ENCODE data around the gene TREML2.

Gene TREML2

GRCh38 chr6:41197234-41197633 is 3.7 kb downstream of the TREML2 start:
- H3K36me3 ChIP-seq (replicated peaks; ENCODE audit: insufficient read depth, low read length), result no peaks in the 10 kb centered on the region
- H2AFZ ChIP-seq (ENCODE audit: low read length), result no peak overlapping the region
- peaks cover 32% of the 10 kb centered on the region for H3K4me1 ChIP-seq (ENCODE audit: low read length)
- no peaks in the 10 kb centered on the region for H4K20me1 ChIP-seq (ENCODE audit: insufficient read depth, low read length)
- no peak for TF ChIP-seq EZH2 (optimal IDR thresholded peaks at IDR 0.05; ENCODE audit: low read depth, low read length)
- no peaks in the 10 kb centered on the region for H3K79me2 ChIP-seq (ENCODE audit: low read length)
- H3K9me3 ChIP-seq (replicated peaks; ENCODE audit: insufficient read depth, low read length), result no peaks in the 10 kb centered on the region
- no peaks in the 10 kb centered on the region for H3K9me2 ChIP-seq (replicated peaks; ENCODE audit: insufficient read depth, low read length)
- no peak overlapping the region for H3K4me3 ChIP-seq (ENCODE audit: low read length)
- H3F3A ChIP-seq (ENCODE audit: insufficient read depth, low read length), result peaks cover 25% of the 10 kb centered on the region
- no peak for DNase-seq
- no peaks in the 10 kb centered on the region for H3K27me3 ChIP-seq (replicated peaks; ENCODE audit: insufficient read depth, low read length)
- H3K27ac ChIP-seq (ENCODE audit: low read length), result no peak overlapping the region
- H3K4me2 ChIP-seq (ENCODE audit: low read depth, low read length), result no peak overlapping the region
- H3K9ac ChIP-seq (ENCODE audit: low read length), result no peak overlapping the region

DNA sequence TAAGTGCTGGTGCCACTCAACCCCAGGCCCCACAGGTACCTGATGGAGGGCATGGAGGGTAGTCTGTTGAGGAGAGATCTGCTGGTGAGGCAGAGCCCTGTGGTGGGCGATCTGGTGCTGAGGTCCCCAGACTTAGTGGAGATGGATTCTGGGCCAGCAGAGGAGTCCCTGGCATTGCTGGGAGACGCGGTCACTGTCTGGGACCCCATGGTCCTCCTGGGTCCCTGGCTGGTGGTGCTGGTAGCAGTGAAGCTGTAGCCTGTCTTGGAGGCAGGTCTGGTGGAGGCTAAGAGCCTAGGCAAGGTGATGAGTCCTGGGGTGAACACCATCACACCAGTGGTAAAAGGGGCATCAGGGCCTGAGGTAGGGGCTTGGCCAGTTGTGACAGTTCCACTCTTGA is 6.6 kb downstream of the TREML2 start:
- H2AFZ ChIP-seq (ENCODE audit: low read length), result no peak overlapping the region
- TF ChIP-seq EZH2 (optimal IDR thresholded peaks at IDR 0.05; ENCODE audit: low read depth, low read length), result no peak
- TF ChIP-seq, protein P1, sequence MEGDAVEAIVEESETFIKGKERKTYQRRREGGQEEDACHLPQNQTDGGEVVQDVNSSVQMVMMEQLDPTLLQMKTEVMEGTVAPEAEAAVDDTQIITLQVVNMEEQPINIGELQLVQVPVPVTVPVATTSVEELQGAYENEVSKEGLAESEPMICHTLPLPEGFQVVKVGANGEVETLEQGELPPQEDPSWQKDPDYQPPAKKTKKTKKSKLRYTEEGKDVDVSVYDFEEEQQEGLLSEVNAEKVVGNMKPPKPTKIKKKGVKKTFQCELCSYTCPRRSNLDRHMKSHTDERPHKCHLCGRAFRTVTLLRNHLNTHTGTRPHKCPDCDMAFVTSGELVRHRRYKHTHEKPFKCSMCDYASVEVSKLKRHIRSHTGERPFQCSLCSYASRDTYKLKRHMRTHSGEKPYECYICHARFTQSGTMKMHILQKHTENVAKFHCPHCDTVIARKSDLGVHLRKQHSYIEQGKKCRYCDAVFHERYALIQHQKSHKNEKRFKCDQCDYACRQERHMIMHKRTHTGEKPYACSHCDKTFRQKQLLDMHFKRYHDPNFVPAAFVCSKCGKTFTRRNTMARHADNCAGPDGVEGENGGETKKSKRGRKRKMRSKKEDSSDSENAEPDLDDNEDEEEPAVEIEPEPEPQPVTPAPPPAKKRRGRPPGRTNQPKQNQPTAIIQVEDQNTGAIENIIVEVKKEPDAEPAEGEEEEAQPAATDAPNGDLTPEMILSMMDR (IDR thresholded peaks at IDR 0.05; ENCODE audit: low read length), result no peak
- TF ChIP-seq EZH2phosphoT487 (IDR thresholded peaks at IDR 0.05; ENCODE audit: low read length), result no peak
- peaks cover 4% of the 10 kb centered on the region; the same call in 1 of the 2 replicates for H3K4me1 ChIP-seq (ENCODE audit: low read length)
- H3K9ac ChIP-seq (ENCODE audit: low read length), result no peak overlapping the region
- H3K9me3 ChIP-seq (replicated peaks; ENCODE audit: insufficient read depth, low read length), result no peaks in the 10 kb centered on the region
- no peaks in the 10 kb centered on the region for H3K79me2 ChIP-seq (ENCODE audit: low read length)
- no peak for DNase-seq
- H3K9me2 ChIP-seq (replicated peaks; ENCODE audit: insufficient read depth, low read length), result no peaks in the 10 kb centered on the region
- no peak overlapping the region for H3K4me3 ChIP-seq (ENCODE audit: low read length)
- H3K36me3 ChIP-seq (replicated peaks; ENCODE audit: insufficient read depth, low read length), result no peaks in the 10 kb centered on the region
- no peak overlapping the region for H3K27ac ChIP-seq (ENCODE audit: low read length)
- H3F3A ChIP-seq (ENCODE audit: insufficient read depth, low read length), result 0 out of 2 replicates have a peak, but pooled peaks cover 4% of the 10 kb centered on the region
- no peaks in the 10 kb centered on the region for H3K27me3 ChIP-seq (replicated peaks; ENCODE audit: insufficient read depth, low read length)
- H4K20me1 ChIP-seq (ENCODE audit: insufficient read depth, low read length), result no peaks in the 10 kb centered on the region
- H3K4me2 ChIP-seq (ENCODE audit: low read depth, low read length), result no peak overlapping the region

- Histone ChIP-seq H3K27me3 (replicated peaks; ENCODE audit: insufficient read depth, low read length) (no peaks in the 10 kb centered on the region), H3K9me2 (replicated peaks; ENCODE audit: insufficient read depth, low read length) (no peaks in the 10 kb centered on the region), H3K4me2 (ENCODE audit: low read depth, low read length) (no peak overlapping the region), H3F3A (ENCODE audit: insufficient read depth, low read length) (no peaks in the 10 kb centered on the region), H3K9me3 (replicated peaks; ENCODE audit: insufficient read depth, low read length) (no peaks in the 10 kb centered on the region), H3K4me1 (ENCODE audit: low read length) (no peaks in the 10 kb centered on the region), H3K79me2 (ENCODE audit: low read length) (no peaks in the 10 kb centered on the region), H3K9ac (ENCODE audit: low read length) (no peak overlapping the region), H3K27ac (ENCODE audit: low read length) (no peak overlapping the region), H3K36me3 (replicated peaks; ENCODE audit: insufficient read depth, low read length) (no peaks in the 10 kb centered on the region), H3K4me3 (ENCODE audit: low read length) (no peak overlapping the region), H2AFZ (ENCODE audit: low read length) (no peak overlapping the region), H4K20me1 (ENCODE audit: insufficient read depth, low read length) (no peaks in the 10 kb centered on the region)
- no peak for DNase-seq
- TF ChIP-seq EZH2phosphoT487 (IDR thresholded peaks at IDR 0.05; ENCODE audit: low read length) (no peak), EZH2 (optimal IDR thresholded peaks at IDR 0.05; ENCODE audit: low read depth, low read length) (no peak)
- TF ChIP-seq, protein P1 (IDR thresholded peaks at IDR 0.05; ENCODE audit: low read length), result no peak
Observed at GRCh38 chr6:41193884-41194283, 7.1 kb downstream of the TREML2 start.

DNA sequence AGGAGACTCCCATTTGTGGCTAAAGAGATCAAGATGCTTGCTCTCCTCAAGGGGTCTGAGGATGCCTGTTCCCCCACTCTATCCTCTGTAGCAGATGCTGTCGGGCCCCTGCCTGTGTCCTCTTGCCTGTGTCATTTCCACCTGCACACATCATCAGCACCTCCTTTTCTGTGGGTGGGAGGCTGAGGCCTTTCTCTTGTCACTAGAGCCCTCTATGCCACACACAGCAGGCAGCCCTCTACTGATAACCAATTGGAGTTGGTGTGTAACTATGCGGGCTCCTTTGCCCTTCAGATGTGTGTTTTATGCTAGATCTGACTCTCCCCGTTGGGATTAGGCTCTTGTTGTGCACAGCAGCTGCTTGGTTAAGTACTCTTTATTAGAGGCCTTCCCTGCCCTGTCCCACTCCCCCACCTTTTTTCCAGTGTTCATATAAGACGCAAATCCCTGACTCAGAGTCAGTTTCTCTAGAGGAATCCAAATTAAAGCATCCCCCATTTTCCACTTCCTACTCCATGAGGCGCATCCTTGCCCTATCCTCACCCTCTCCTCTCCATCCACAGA is 7.7 kb downstream of the TREML2 start:
- H3K27ac ChIP-seq (ENCODE audit: low read length), result no peak overlapping the region
- DNase-seq, result no peak
- no peak for TF ChIP-seq EZH2phosphoT487 (IDR thresholded peaks at IDR 0.05; ENCODE audit: low read length)
- TF ChIP-seq EZH2 (optimal IDR thresholded peaks at IDR 0.05; ENCODE audit: low read depth, low read length), result no peak
- TF ChIP-seq, protein P1 (IDR thresholded peaks at IDR 0.05; ENCODE audit: low read length), result no peak
- no peaks in the 10 kb centered on the region for H3K27me3 ChIP-seq (replicated peaks; ENCODE audit: insufficient read depth, low read length)
- H4K20me1 ChIP-seq (ENCODE audit: insufficient read depth, low read length), result no peaks in the 10 kb centered on the region
- no peak overlapping the region for H2AFZ ChIP-seq (ENCODE audit: low read length)
- no peak overlapping the region for H3K9ac ChIP-seq (ENCODE audit: low read length)
- no peaks in the 10 kb centered on the region for H3K79me2 ChIP-seq (ENCODE audit: low read length)
- H3K9me2 ChIP-seq (replicated peaks; ENCODE audit: insufficient read depth, low read length), result no peaks in the 10 kb centered on the region
- no peaks in the 10 kb centered on the region for H3K4me1 ChIP-seq (ENCODE audit: low read length)
- no peak overlapping the region for H3K4me3 ChIP-seq (ENCODE audit: low read length)
- no peak overlapping the region for H3K4me2 ChIP-seq (ENCODE audit: low read depth, low read length)
- no peaks in the 10 kb centered on the region for H3K9me3 ChIP-seq (replicated peaks; ENCODE audit: insufficient read depth, low read length)
- H3F3A ChIP-seq (ENCODE audit: insufficient read depth, low read length), result no peaks in the 10 kb centered on the region
- no peaks in the 10 kb centered on the region for H3K36me3 ChIP-seq (replicated peaks; ENCODE audit: insufficient read depth, low read length)

Data from MM.1S (cell line).